Prostate gland (tissue), 2 donors: Measurements from ENCODE around the gene GNAS-AS1.

ENCODE experiments used
- POLR2A ChIP-seq: fragments of 450-650 bp; IDR thresholded peaks from one replicate; pipeline ENCODE4 v1.6.1; 2016; ENCODE audit warnings: antibody characterized with exemption, mild to moderate bottlenecking
- POLR2AphosphoS5 ChIP-seq: sonication (generic); formaldehyde crosslinking; IDR thresholded peaks from one replicate; pipeline ENCODE4 v1.6.1; 2017; ENCODE audit warnings: antibody characterized with exemption
- TF ChIP-seq, protein P1 (sequence below), 4 experiments: fragments of 200-600 bp in 2 of 4; fragments of 450-650 bp in 2 of 4; sonication (generic) in 2 of 4; IDR thresholded peaks; 1 replicate in 3 of 4; 2 replicates in 1 of 4; pipeline ENCODE4 v1.5.1; 2016 to 2019; ENCODE audit warnings: antibody characterized with exemption in 4 of 4, mild to moderate bottlenecking in 2 of 4, moderate library complexity in 2 of 4

- TF ChIP-seq, protein P1, sequence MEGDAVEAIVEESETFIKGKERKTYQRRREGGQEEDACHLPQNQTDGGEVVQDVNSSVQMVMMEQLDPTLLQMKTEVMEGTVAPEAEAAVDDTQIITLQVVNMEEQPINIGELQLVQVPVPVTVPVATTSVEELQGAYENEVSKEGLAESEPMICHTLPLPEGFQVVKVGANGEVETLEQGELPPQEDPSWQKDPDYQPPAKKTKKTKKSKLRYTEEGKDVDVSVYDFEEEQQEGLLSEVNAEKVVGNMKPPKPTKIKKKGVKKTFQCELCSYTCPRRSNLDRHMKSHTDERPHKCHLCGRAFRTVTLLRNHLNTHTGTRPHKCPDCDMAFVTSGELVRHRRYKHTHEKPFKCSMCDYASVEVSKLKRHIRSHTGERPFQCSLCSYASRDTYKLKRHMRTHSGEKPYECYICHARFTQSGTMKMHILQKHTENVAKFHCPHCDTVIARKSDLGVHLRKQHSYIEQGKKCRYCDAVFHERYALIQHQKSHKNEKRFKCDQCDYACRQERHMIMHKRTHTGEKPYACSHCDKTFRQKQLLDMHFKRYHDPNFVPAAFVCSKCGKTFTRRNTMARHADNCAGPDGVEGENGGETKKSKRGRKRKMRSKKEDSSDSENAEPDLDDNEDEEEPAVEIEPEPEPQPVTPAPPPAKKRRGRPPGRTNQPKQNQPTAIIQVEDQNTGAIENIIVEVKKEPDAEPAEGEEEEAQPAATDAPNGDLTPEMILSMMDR (IDR thresholded peaks at IDR 0.05): no peak
- no peak for TF ChIP-seq POLR2A
- TF ChIP-seq POLR2AphosphoS5: no peak
Measured at GRCh38 chr20:58790454-58790853, 60.2 kb downstream of the GNAS-AS1 start.
